Esophagus mucosa (tissue), 1 donor: Measurements from ENCODE around the gene TRAFD1. TPM values are rescaled to one million over a fixed set of nuclear protein-coding genes. Genes with fewer than 3 reads are reported as not detected.

ENCODE experiments used
- total RNA-seq: library from RNA; stranded (reverse); gene quantifications from one replicate; pipeline ENCODE4 v1.2.4, GENCODE V29; 2023
- donor health status: DM: yes; HTN: yes; CAD: no.

Gene TRAFD1
- total RNA-seq, 1 donor from 2014 or later, result 24.0 TPM

Other genes starting within 250 kb of the TRAFD1 start
- gene TMEM116, start 112.4 kb upstream of the TRAFD1 start, total RNA-seq, result 3.6 TPM
- gene ERP29, start 112.1 kb upstream of the TRAFD1 start, total RNA-seq, result 66.9 TPM
- gene NAA25, start 16.8 kb upstream of the TRAFD1 start, total RNA-seq, result 18.6 TPM